ENCODE measurements around the gene DOCK10. TPM values are rescaled to one million over a fixed set of nuclear protein-coding genes. Genes with fewer than 3 reads are reported as not detected.

Gene DOCK10

GRCh38 chr2:224716201-224716600 lies 326.1 kb downstream of the DOCK10 start, which contains the start of gene CCDC195:
TSS of gene CCDC195 (minus strand) at chr2:224716365. CDS start at chr2:224716365, 0 bp downstream.
- no peak within 1 kb of the TSS for H2AK5ac ChIP-seq (ENCODE audit: low read depth, low read length)
- H3K4me2 ChIP-seq (ENCODE audit: insufficient read depth, low read length, poor library complexity, severe bottlenecking) = no peak within 1 kb of the TSS

More at GRCh38 chr2:224716201-224716600, 326.1 kb downstream of the DOCK10 start, which contains the start of gene CCDC195:
- Histone ChIP-seq H2BK12ac (ENCODE audit: low read length) (no peak within 1 kb of the TSS), H3K27me3 (ENCODE audit: control insufficient read depth in 3 of 3, insufficient read depth in 3 of 3, low read depth in 1 of 3, low read length in 3 of 3) (no peaks in the 10 kb centered on the region), H3K79me1 (ENCODE audit: low read depth, low read length) (no peaks in the 10 kb centered on the region), H3K4ac (ENCODE audit: low read length) (no peak within 1 kb of the TSS), H3K9ac (ENCODE audit: low read depth, low read length, poor library complexity) (no peak within 1 kb of the TSS), H3K18ac (ENCODE audit: low read length) (no peak within 1 kb of the TSS), H3K4me1 (ENCODE audit: control insufficient read depth in 2 of 2, insufficient read depth in 1 of 2, low read depth in 1 of 2, low read length in 2 of 2) (no peaks in the 10 kb centered on the region), H4K91ac (ENCODE audit: low read depth, low read length, poor library complexity) (no peak within 1 kb of the TSS), H2AFZ (ENCODE audit: low read length) (no peak within 1 kb of the TSS), H3K14ac (ENCODE audit: low read length) (no peak within 1 kb of the TSS), H3K9me3 (replicated peaks in 1 of 2; ENCODE audit: control insufficient read depth in 2 of 2, insufficient read depth in 1 of 2, low read depth in 1 of 2, low read length in 2 of 2) (no peaks in the 10 kb centered on the region), H2BK5ac (ENCODE audit: low read length) (no peak within 1 kb of the TSS), H3K23ac (ENCODE audit: low read depth, low read length, poor library complexity) (no peak within 1 kb of the TSS), H3K27ac (replicated peaks; ENCODE audit: low read length) (no peak within 1 kb of the TSS), H3K36me3 (replicated peaks in 1 of 2; ENCODE audit: control insufficient read depth in 2 of 2, insufficient read depth in 2 of 2, low read length in 2 of 2) (no peaks in the 10 kb centered on the region), H4K8ac (ENCODE audit: low read depth, low read length) (no peak within 1 kb of the TSS), H2BK15ac (ENCODE audit: low read length) (no peak within 1 kb of the TSS), H2BK120ac (ENCODE audit: low read depth, low read length) (no peak within 1 kb of the TSS), H3K4me3 (ENCODE audit: low read length in 2 of 2) (no peak within 1 kb of the TSS)
- DNase-seq (ENCODE audit: low spot score) = no peak
- no CpG with 5 or more reads among the region's 5 CpGs for WGBS, 2 donors (ENCODE audit: extremely low coverage in 2 of 2, insufficient read length in 2 of 2, insufficient replicate concordance in 1 of 2)

Small RNA genes lying within 50 kb of the gene (small RNA-seq; reads per million reads assigned to genes)
- not detected for gene MIR4439 (ENCODE audit: insufficient read depth)

All from neuronal stem cell (in vitro differentiated cells).